GM23338 (cell line): ENCODE measurements around the gene CDC14B. TPM values are rescaled to one million over a fixed set of nuclear protein-coding genes. Genes with fewer than 3 reads are reported as not detected.

Source experiments
- ATAC-seq: fragments of 200-7000 bp; cut with Tn5 transposase; 3 replicates; pipeline ENCODE4 v1.9.1; 2020
- DNase-seq: peaks from one replicate; pipeline ENCODE4 v3.0.0-alpha.2; 2015; ENCODE audit warnings: low spot score
- H2AFZ ChIP-seq: fragments of 200-600 bp; sonication (generic); 2 replicates; pipeline ENCODE4 v1.8.0; 2016; ENCODE audit warnings: antibody characterized with exemption, mild to moderate bottlenecking, moderate library complexity
- H3F3A ChIP-seq: fragments of 200-600 bp; sonication (generic); replicated peaks from 2 replicates; pipeline ENCODE4 v1.8.0; 2017; ENCODE audit warnings: antibody characterized with exemption, mixed run types, low read depth
- H3K27ac ChIP-seq: fragments of 200-600 bp; sonication (generic); 2 replicates; pipeline ENCODE4 v1.6.1; 2016; ENCODE audit warnings: low read depth
- H3K27me3 ChIP-seq: fragments of 200-600 bp; sonication (generic); 2 replicates; pipeline ENCODE4 v1.8.0; 2016; ENCODE audit warnings: mild to moderate bottlenecking, mixed run types, moderate library complexity; ENCODE audit not compliant: insufficient read depth
- H3K36me3 ChIP-seq: fragments of 200-600 bp; sonication (generic); 2 replicates; pipeline ENCODE4 v1.8.0; 2016; ENCODE audit warnings: mild to moderate bottlenecking; ENCODE audit not compliant: insufficient read depth
- H3K4me1 ChIP-seq: fragments of 200-600 bp; sonication (generic); 2 replicates; pipeline ENCODE4 v1.8.0; 2016; ENCODE audit warnings: mild to moderate bottlenecking, moderate library complexity; ENCODE audit not compliant: insufficient read depth
- H3K4me2 ChIP-seq: fragments of 200-600 bp; sonication (generic); 2 replicates; pipeline ENCODE4 v1.7.1; 2017; ENCODE audit warnings: mixed run types
- H3K4me3 ChIP-seq: fragments of 200-600 bp; sonication (generic); 2 replicates; pipeline ENCODE4 v1.6.1; 2016; ENCODE audit warnings: mixed run types
- H3K79me2 ChIP-seq: fragments of 200-600 bp; sonication (generic); replicated peaks from 2 replicates; pipeline ENCODE4 v1.8.0; 2017; ENCODE audit warnings: mild to moderate bottlenecking; ENCODE audit not compliant: insufficient read depth
- H3K9me2 ChIP-seq: fragments of 200-600 bp; sonication (generic); 2 replicates; pipeline ENCODE4 v1.8.0; 2017; ENCODE audit not compliant: insufficient read depth
- H4K20me1 ChIP-seq: fragments of 200-600 bp; sonication (generic); replicated peaks from 2 replicates; pipeline ENCODE4 v1.8.0; 2017; ENCODE audit warnings: mild to moderate bottlenecking; ENCODE audit not compliant: insufficient read depth
- H3K27ac Mint-ChIP-seq: 2 replicates; pipeline ENCODE4 v1.8.0; 2020; ENCODE audit warnings: inconsistent platforms, mild to moderate bottlenecking, moderate library complexity, mixed read lengths
- H3K27me3 Mint-ChIP-seq: 3 replicates; pipeline ENCODE4 v1.8.0; 2022; ENCODE audit warnings: low read depth, mild to moderate bottlenecking, moderate library complexity, mixed read lengths, inconsistent platforms; ENCODE audit not compliant: insufficient read depth, poor library complexity
- H3K36me3 Mint-ChIP-seq: 3 replicates; pipeline ENCODE4 v1.8.0; 2021; ENCODE audit warnings: low read depth, mild to moderate bottlenecking, inconsistent platforms, moderate library complexity, mixed read lengths
- H3K4me1 Mint-ChIP-seq: 3 replicates; pipeline ENCODE4 v1.8.0; 2020; ENCODE audit warnings: mild to moderate bottlenecking, inconsistent platforms, mixed read lengths
- H3K4me3 Mint-ChIP-seq: 3 replicates; pipeline ENCODE4 v1.8.0; 2021; ENCODE audit warnings: moderate library complexity, mild to moderate bottlenecking, inconsistent platforms, mixed read lengths
- H3K9me3 Mint-ChIP-seq: 3 replicates; pipeline ENCODE4 v1.8.0; 2020; ENCODE audit warnings: moderate library complexity, mild to moderate bottlenecking, inconsistent platforms, mixed read lengths
- CREB1 ChIP-seq: fragments of 250-450 bp; sonication (Bioruptor Pico); IDR thresholded peaks from 2 replicates; pipeline ENCODE4 v1.5.0; 2020; ENCODE audit warnings: low read depth, mild to moderate bottlenecking, moderate library complexity
- ETS1 ChIP-seq: IDR thresholded peaks from 2 replicates; pipeline ENCODE4 v1.6.1; 2016; ENCODE audit warnings: antibody characterized with exemption
- EZH2 ChIP-seq: fragments of 200-600 bp; sonication (generic); IDR thresholded peaks from one replicate; pipeline ENCODE4 v1.8.0; 2017; ENCODE audit warnings: antibody characterized with exemption, mild to moderate bottlenecking, low read depth; ENCODE audit not compliant: unreplicated experiment
- EZH2phosphoT487 ChIP-seq: fragments of 200-600 bp; sonication (generic); IDR thresholded peaks from one replicate; pipeline ENCODE4 v1.8.1; 2018; ENCODE audit warnings: antibody characterized with exemption; ENCODE audit not compliant: unreplicated experiment
- NANOG ChIP-seq: IDR thresholded peaks from 2 replicates; pipeline ENCODE4 v1.6.1; 2016; ENCODE audit warnings: antibody characterized with exemption, borderline replicate concordance
- POLR2AphosphoS5 ChIP-seq: IDR thresholded peaks from 2 replicates; pipeline ENCODE4 v1.6.1; 2016; ENCODE audit warnings: antibody characterized with exemption, low read depth
- REST ChIP-seq: IDR thresholded peaks from one replicate; pipeline ENCODE4 v1.6.1; 2018; ENCODE audit warnings: antibody characterized with exemption; ENCODE audit not compliant: unreplicated experiment
- STAT1 ChIP-seq: IDR thresholded peaks from one replicate; pipeline ENCODE4 v1.6.1; 2016; ENCODE audit warnings: antibody characterized with exemption; ENCODE audit not compliant: unreplicated experiment
- ZNF331 ChIP-seq: fragments of 250-450 bp; sonication (Bioruptor Pico); IDR thresholded peaks from 2 replicates; pipeline ENCODE4 v1.5.0; 2020; ENCODE audit warnings: low read depth, mild to moderate bottlenecking, moderate library complexity
- ZNF462 ChIP-seq: fragments of 250-450 bp; sonication (Bioruptor Pico); IDR thresholded peaks from 2 replicates; pipeline ENCODE4 v1.5.0; 2020; ENCODE audit warnings: mild to moderate bottlenecking, moderate library complexity
- polyA plus RNA-seq: library from polyadenylated mRNA; unstranded; fragments of >200 nt; fragmentation: Nextera tagmentation; extraction: Ambion mirVana; gene quantifications from 2 replicates; pipeline ENCODE4 v1.2.1, GENCODE V29; 2016
- total RNA-seq: library from RNA; depleted of rRNA; stranded (reverse); fragments of >200 nt; shearing (Covaris generic); gene quantifications from 2 replicates; pipeline ENCODE4 v1.2.3, GENCODE V29; 2014

Gene CDC14B
- total and polyA plus RNA-seq, 2 experiments from 2014 or later = 12.2 to 52.1 TPM

- TF ChIP-seq REST = no peak
- no peak for TF ChIP-seq ZNF331
Measured at GRCh38 chr9:96487029-96487396, 132.6 kb downstream of the CDC14B start (continued).

GRCh38 chr9:96486386-96487028 lies 133.1 kb downstream of the CDC14B start:
- Mint-ChIP-seq H3K36me3 (peaks cover 24% of the 10 kb centered on the region; the same call in 2 of the 3 replicates), H3K4me3 (no peak overlapping the region), H3K27me3 (no peaks in the 10 kb centered on the region), H3K9me3 (no peaks in the 10 kb centered on the region; the same call in 2 of the 3 replicates), H3K27ac (no peak overlapping the region), H3K4me1 (no peaks in the 10 kb centered on the region)
- Histone ChIP-seq H3K4me3 (no peak overlapping the region), H2AFZ (no peak overlapping the region), H3K27ac (no peak overlapping the region), H3K9me2 (no peaks in the 10 kb centered on the region), H3K4me2 (no peak overlapping the region), H3K4me1 (no peaks in the 10 kb centered on the region), H4K20me1 (no peaks in the 10 kb centered on the region; the same call in 1 of the 2 replicates), H3K79me2 (no peaks in the 10 kb centered on the region), H3K27me3 (no peaks in the 10 kb centered on the region), H3K36me3 (peaks cover 2% of the 10 kb centered on the region; the same call in 1 of the 2 replicates), H3F3A (no peaks in the 10 kb centered on the region)
- DNase-seq (no peak), ATAC-seq (no peak)
- TF ChIP-seq REST (no peak), CREB1 (CRISPR knock-in tag) (no peak), ZNF462 (CRISPR knock-in tag) (no peak), POLR2AphosphoS5 (no peak), EZH2 (no peak), STAT1 (no peak), ZNF331 (no peak), ETS1 (no peak), EZH2phosphoT487 (no peak), NANOG (no peak)
